ENCODE data around the gene AUH. TPM values are rescaled to one million over a fixed set of nuclear protein-coding genes. Genes with fewer than 3 reads are reported as not detected.
A peak's percentile ranks its signal among the peaks of the same experiment; 100 is the strongest.

The AUH gene
- total RNA-seq, 1 experiment from 2014 or later, result 29.0 TPM

DNA sequence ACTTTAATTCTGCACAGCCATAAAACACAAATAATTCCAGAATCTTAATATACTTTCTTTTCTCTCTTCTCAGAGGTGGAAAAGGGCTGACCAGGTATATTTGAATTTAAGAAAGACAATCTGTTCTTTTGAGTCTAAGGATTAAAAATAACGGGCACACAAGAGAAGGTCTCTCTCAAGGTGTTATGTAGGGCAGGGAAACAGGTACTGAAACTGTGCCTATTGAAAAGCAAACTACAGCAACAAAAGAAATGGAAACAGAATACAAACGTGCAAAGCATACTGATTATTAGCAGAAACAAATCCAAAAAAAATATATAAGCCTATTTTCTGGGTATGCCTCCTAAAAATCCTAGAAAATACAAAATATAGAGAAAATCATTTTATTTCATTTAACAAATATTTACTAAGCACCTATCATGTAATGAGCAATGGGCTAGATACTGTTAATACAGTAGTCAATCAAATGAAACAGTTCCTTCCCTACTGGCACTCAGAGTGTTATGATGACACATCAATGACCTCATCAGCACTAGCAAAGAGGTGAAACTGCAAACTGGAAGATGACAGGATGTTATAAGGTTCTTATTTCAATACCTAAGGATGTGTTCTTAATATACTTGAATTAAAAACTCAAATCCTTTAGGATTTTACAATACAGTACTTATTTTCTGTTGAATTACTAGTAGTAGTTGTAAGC is 87.7 kb downstream of the AUH start:
- intact Hi-C loops (cut with micrococcal nuclease), result no loop called here
- no peaks in the 10 kb centered on the region for H3K27me3 ChIP-seq (ENCODE audit: insufficient read depth, low read length)
- no peak overlapping the region for H2AFZ ChIP-seq (ENCODE audit: low read depth, low read length, poor library complexity, severe bottlenecking)
- H3K27ac ChIP-seq (ENCODE audit: low read depth, low read length), result no peak overlapping the region
- no peak overlapping the region for H3K9ac ChIP-seq (ENCODE audit: low read length)
- no peaks in the 10 kb centered on the region for H3K36me3 ChIP-seq (ENCODE audit: control insufficient read depth in 1 of 2, insufficient read depth in 2 of 2, low read length in 2 of 2)
- peaks cover 2 to 14% of the 10 kb centered on the region in 2 experiments; a peak in 2 of 4 replicates for H3K4me1 ChIP-seq (ENCODE audit: control insufficient read depth in 1 of 2, insufficient read depth in 2 of 2, low read length in 2 of 2)
- ATAC-seq (no peak), DNase-seq (ENCODE audit: low read depth, low spot score) (peak; percentile 8)
- H4K20me1 ChIP-seq (ENCODE audit: insufficient read depth), result no peaks in the 10 kb centered on the region
- no peaks in the 10 kb centered on the region for H3K9me2 ChIP-seq (ENCODE audit: insufficient read depth)
- no peak overlapping the region for H3K4me3 ChIP-seq (replicated peaks in 1 of 2; ENCODE audit: low read depth in 1 of 2, low read length in 2 of 2)
- POLR2A ChIA-PET, result interaction anchor here (0.6 kb wide), 1 partner anchor 18 kb away, joined by 3 read pairs; no protein-coding TSS in a partner anchor
- CTCF ChIA-PET, result no interaction called here
- no peak for TF ChIP-seq EZH2 (IDR thresholded peaks at IDR 0.05)
- no peak for TF ChIP-seq SIN3A (IDR thresholded peaks at IDR 0.05; ENCODE audit: low read depth)
- no peak for TF ChIP-seq POLR2AphosphoS5 (IDR thresholded peaks at IDR 0.05; ENCODE audit: low read depth, low read length)
- TF ChIP-seq SP1 (IDR thresholded peaks at IDR 0.05; ENCODE audit: low read depth), result no peak
- TF ChIP-seq, protein P1, sequence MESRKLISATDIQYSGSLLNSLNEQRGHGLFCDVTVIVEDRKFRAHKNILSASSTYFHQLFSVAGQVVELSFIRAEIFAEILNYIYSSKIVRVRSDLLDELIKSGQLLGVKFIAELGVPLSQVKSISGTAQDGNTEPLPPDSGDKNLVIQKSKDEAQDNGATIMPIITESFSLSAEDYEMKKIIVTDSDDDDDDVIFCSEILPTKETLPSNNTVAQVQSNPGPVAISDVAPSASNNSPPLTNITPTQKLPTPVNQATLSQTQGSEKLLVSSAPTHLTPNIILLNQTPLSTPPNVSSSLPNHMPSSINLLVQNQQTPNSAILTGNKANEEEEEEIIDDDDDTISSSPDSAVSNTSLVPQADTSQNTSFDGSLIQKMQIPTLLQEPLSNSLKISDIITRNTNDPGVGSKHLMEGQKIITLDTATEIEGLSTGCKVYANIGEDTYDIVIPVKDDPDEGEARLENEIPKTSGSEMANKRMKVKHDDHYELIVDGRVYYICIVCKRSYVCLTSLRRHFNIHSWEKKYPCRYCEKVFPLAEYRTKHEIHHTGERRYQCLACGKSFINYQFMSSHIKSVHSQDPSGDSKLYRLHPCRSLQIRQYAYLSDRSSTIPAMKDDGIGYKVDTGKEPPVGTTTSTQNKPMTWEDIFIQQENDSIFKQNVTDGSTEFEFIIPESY (IDR thresholded peaks at IDR 0.05; ENCODE audit: extremely low read depth, insufficient replicate concordance, low read length), result no peak
- peak; percentile 38; the same call in 1 of the 2 replicates for TF ChIP-seq FOSL1 (IDR thresholded peaks at IDR 0.05; ENCODE audit: low read depth)
- no peak for TF ChIP-seq YY1 (IDR thresholded peaks at IDR 0.05; ENCODE audit: extremely low read depth, insufficient replicate concordance, low read depth, low read length)
- TF ChIP-seq JUND (IDR thresholded peaks at IDR 0.05), result peak; percentile 42; the same call in 1 of the 2 replicates
- TF ChIP-seq ZNF274 (IDR thresholded peaks at IDR 0.05; ENCODE audit: low read depth, low read length), result no peak
- TF ChIP-seq MAX (IDR thresholded peaks at IDR 0.05), result no peak
- TF ChIP-seq, protein P2, sequence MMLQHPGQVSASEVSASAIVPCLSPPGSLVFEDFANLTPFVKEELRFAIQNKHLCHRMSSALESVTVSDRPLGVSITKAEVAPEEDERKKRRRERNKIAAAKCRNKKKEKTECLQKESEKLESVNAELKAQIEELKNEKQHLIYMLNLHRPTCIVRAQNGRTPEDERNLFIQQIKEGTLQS (IDR thresholded peaks at IDR 0.05), result peak; percentile 53
- TF ChIP-seq POLR2A (IDR thresholded peaks at IDR 0.05; ENCODE audit: borderline replicate concordance, extremely low read depth, insufficient read depth, insufficient read length), result no peak
- TF ChIP-seq, protein P3, sequence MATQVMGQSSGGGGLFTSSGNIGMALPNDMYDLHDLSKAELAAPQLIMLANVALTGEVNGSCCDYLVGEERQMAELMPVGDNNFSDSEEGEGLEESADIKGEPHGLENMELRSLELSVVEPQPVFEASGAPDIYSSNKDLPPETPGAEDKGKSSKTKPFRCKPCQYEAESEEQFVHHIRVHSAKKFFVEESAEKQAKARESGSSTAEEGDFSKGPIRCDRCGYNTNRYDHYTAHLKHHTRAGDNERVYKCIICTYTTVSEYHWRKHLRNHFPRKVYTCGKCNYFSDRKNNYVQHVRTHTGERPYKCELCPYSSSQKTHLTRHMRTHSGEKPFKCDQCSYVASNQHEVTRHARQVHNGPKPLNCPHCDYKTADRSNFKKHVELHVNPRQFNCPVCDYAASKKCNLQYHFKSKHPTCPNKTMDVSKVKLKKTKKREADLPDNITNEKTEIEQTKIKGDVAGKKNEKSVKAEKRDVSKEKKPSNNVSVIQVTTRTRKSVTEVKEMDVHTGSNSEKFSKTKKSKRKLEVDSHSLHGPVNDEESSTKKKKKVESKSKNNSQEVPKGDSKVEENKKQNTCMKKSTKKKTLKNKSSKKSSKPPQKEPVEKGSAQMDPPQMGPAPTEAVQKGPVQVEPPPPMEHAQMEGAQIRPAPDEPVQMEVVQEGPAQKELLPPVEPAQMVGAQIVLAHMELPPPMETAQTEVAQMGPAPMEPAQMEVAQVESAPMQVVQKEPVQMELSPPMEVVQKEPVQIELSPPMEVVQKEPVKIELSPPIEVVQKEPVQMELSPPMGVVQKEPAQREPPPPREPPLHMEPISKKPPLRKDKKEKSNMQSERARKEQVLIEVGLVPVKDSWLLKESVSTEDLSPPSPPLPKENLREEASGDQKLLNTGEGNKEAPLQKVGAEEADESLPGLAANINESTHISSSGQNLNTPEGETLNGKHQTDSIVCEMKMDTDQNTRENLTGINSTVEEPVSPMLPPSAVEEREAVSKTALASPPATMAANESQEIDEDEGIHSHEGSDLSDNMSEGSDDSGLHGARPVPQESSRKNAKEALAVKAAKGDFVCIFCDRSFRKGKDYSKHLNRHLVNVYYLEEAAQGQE (IDR thresholded peaks at IDR 0.05; ENCODE audit: low read depth), result no peak
- TF ChIP-seq SRF (IDR thresholded peaks at IDR 0.05; ENCODE audit: low read depth), result no peak
- no peak for TF ChIP-seq EZH2phosphoT487 (IDR thresholded peaks at IDR 0.05; ENCODE audit: borderline replicate concordance)
- TF ChIP-seq RAD21 (IDR thresholded peaks at IDR 0.05; ENCODE audit: low read depth), result no peak
- no peak for TF ChIP-seq EGR1 (IDR thresholded peaks at IDR 0.05; ENCODE audit: low read depth)
- TF ChIP-seq ZFX (IDR thresholded peaks at IDR 0.05), result no peak
- no peak for TF ChIP-seq TCF7L2 (IDR thresholded peaks at IDR 0.05; ENCODE audit: borderline replicate concordance, extremely low read depth, insufficient read depth, insufficient read length)
- TF ChIP-seq CBX3 (IDR thresholded peaks at IDR 0.05; ENCODE audit: low read depth), result no peak
- no peak for TF ChIP-seq ELF1 (IDR thresholded peaks at IDR 0.05; ENCODE audit: borderline replicate concordance, low read depth)
- no TSS peak for BruUV-seq (replicated peaks)
- H3K79me2 ChIP-seq (ENCODE audit: insufficient read depth, low read length), result no peaks in the 10 kb centered on the region; the same call in 1 of the 2 replicates
- RAD21 ChIA-PET (ENCODE audit: low non-redundant PET in 1 of 2, low total read pairs in 2 of 2, uncharacterized antibody in 2 of 2, unreplicated experiment in 2 of 2), result no interaction called here
- H3K9me3 ChIP-seq (ENCODE audit: control insufficient read depth in 1 of 2, insufficient read depth in 1 of 2, low read depth in 1 of 2, low read length in 2 of 2), result no peaks in the 10 kb centered on the region
- H3K4me2 ChIP-seq (ENCODE audit: low read length), result peak overlapping the region; percentile 16; the same call in 1 of the 2 replicates

All from HCT116 (cell line).